K562 (cell line): ENCODE measurements around the gene LSP1. TPM values are rescaled to one million over a fixed set of nuclear protein-coding genes. Genes with fewer than 3 reads are reported as not detected.
A peak's percentile ranks its signal among the peaks of the same experiment; 100 is the strongest.

Experiments
- ATAC-seq: fragments of 200-7000 bp; cut with Tn5 transposase; 3 replicates; pipeline ENCODE4 v1.9.1; 2020; ENCODE audit warnings: moderate library complexity
- BruUV-seq: library from RNA; stranded (reverse); fragments of 400-500 nt; replicated peaks from 2 replicates; lab custom pipeline; 2021; lab: Mats Ljungman, UMichigan
- CTCF ChIA-PET: fragments of 300-600 bp; formaldehyde crosslinking; extraction: SDS; loops from one replicate; lab custom pipeline; 2021; ENCODE audit warnings: low intra/inter-chr PET ratio; lab: Yijun Ruan, JAX
- POLR2A ChIA-PET: fragments of 300-600, 350-650 bp; sonication (Branson Sonifier 250); formaldehyde crosslinking; extraction: SDS; loops from one replicate; lab custom pipeline; 2021; ENCODE audit warnings: antibody characterized with exemption, inconsistent platforms; lab: Yijun Ruan, JAX
- DNase-seq, 4 experiments: peaks; one replicate each; pipeline versions ENCODE4 v3.0.0 to v3.0.0-alpha.2; 2011 to 2018; ENCODE audit warnings: low spot score in 3 of 4, mixed read lengths in 3 of 4; ENCODE audit errors: extremely low read depth in 1 of 4
- FAIRE-seq: peaks from 2 replicates; lab custom pipeline; 2011; peaks lifted over from hg19 to GRCh38; lab: Jason Lieb, UNC
- H2AFZ ChIP-seq: 2 replicates; pipeline ENCODE4 v1.6.0; 2011; ENCODE audit warnings: low read depth, low read length, control low read depth, inconsistent platforms
- H3K27ac ChIP-seq: fragments of 200-600 bp; 3 replicates; pipeline ENCODE4 v1.8.0; 2011; ENCODE audit warnings: low read depth, mild to moderate bottlenecking, control low read depth, inconsistent platforms, low read length, moderate library complexity, mixed read lengths; ENCODE audit errors: extremely low read depth
- H3K27me3 ChIP-seq, 2 experiments: fragments of 300-600 bp in 1 of 2; 2 replicates in 1 of 2; 3 replicates in 1 of 2; pipeline versions ENCODE4 v1.6.0 to v1.8.0; 2011; ENCODE audit warnings: inconsistent platforms in 2 of 2, low read length in 2 of 2, mild to moderate bottlenecking in 1 of 2, mixed read lengths in 1 of 2, moderate library complexity in 1 of 2; ENCODE audit not compliant: control insufficient read depth in 2 of 2, insufficient read depth in 2 of 2
- H3K36me3 ChIP-seq: fragments of 300-600 bp; 3 replicates; pipeline ENCODE4 v1.8.0; 2011; ENCODE audit warnings: mild to moderate bottlenecking, low read length, inconsistent platforms; ENCODE audit not compliant: control insufficient read depth, insufficient read depth
- H3K4me1 ChIP-seq, 2 experiments: fragments of 200-600 bp in 1 of 2; replicated peaks in 1 of 2; 2 replicates in 1 of 2; 3 replicates in 1 of 2; pipeline versions ENCODE4 v1.5.1 to v1.8.0; 2011; ENCODE audit warnings: inconsistent platforms in 2 of 2, low read length in 2 of 2, mild to moderate bottlenecking in 1 of 2, mixed read lengths in 1 of 2, moderate library complexity in 1 of 2; ENCODE audit not compliant: control insufficient read depth in 2 of 2, insufficient read depth in 2 of 2
- H3K4me2 ChIP-seq: 2 replicates; pipeline ENCODE4 v1.6.1; 2011; ENCODE audit warnings: low read length, control low read depth, inconsistent platforms, mixed read lengths; ENCODE audit not compliant: insufficient read depth
- H3K4me3 ChIP-seq: fragments of 200-600 bp; sonication (generic), shearing (Covaris generic); 2 replicates; pipeline ENCODE4 v1.5.1; 2016; ENCODE audit warnings: control low read depth, inconsistent platforms
- H3K79me2 ChIP-seq: fragments of 200-600 bp; 3 replicates; pipeline ENCODE4 v1.8.0; 2011; ENCODE audit warnings: low read length, inconsistent platforms; ENCODE audit not compliant: control insufficient read depth, insufficient read depth
- H3K9ac ChIP-seq, 2 experiments: 2 replicates each; pipeline versions ENCODE4 v1.6.0 to v1.6.1; 2011; ENCODE audit warnings: low read depth in 2 of 2, low read length in 2 of 2, control low read depth in 1 of 2, inconsistent platforms in 1 of 2, mild to moderate bottlenecking in 1 of 2, mixed read lengths in 1 of 2; ENCODE audit not compliant: insufficient read depth in 1 of 2
- H3K9me1 ChIP-seq: one replicate; pipeline ENCODE4 v1.6.0; 2011; ENCODE audit warnings: inconsistent platforms, mild to moderate bottlenecking, low read length, moderate library complexity; ENCODE audit not compliant: control insufficient read depth, insufficient read depth
- H3K9me3 ChIP-seq: replicated peaks from 2 replicates; pipeline ENCODE4 v1.5.1; 2011; ENCODE audit warnings: low read depth, low read length, inconsistent platforms; ENCODE audit not compliant: control insufficient read depth, insufficient read depth
- H4K20me1 ChIP-seq: replicated peaks from 2 replicates; pipeline ENCODE4 v1.6.1; 2011; ENCODE audit warnings: low read length, inconsistent platforms, mixed read lengths; ENCODE audit not compliant: control insufficient read depth, insufficient read depth
- BHLHE40 ChIP-seq: IDR thresholded peaks from 2 replicates; pipeline ENCODE4 v1.6.1; 2011; ENCODE audit warnings: low read length, improper control_type of control experiment
- CCAR2 ChIP-seq: fragments of 200-400 bp; formaldehyde crosslinking; IDR thresholded peaks from 2 replicates; pipeline ENCODE4 v1.6.1; 2017; ENCODE audit warnings: mild to moderate bottlenecking, low read depth, low read length
- JUND ChIP-seq, 2 experiments: IDR thresholded peaks; 2 replicates in 1 of 2; 3 replicates in 1 of 2; pipeline ENCODE4 v1.6.1; 2011; ENCODE audit warnings: borderline replicate concordance in 2 of 2, low read depth in 2 of 2, low read length in 2 of 2, improper control_type of control experiment in 1 of 2, missing biosample characterization in 1 of 2, missing genetic modification characterization in 1 of 2, missing genetic modification reagents in 1 of 2
- MBD2 ChIP-seq: sonication (generic); IDR thresholded peaks from 2 replicates; pipeline ENCODE4 v1.6.1; 2016; ENCODE audit warnings: low read depth, borderline replicate concordance
- RAD51 ChIP-seq: fragments of 450-650 bp; IDR thresholded peaks from 2 replicates; pipeline ENCODE4 v1.7.1; 2016; ENCODE audit warnings: low read depth, mild to moderate bottlenecking, borderline replicate concordance
- SRF ChIP-seq, 2 experiments: fragments of 250-450, 450-650 bp in 1 of 2; sonication (Bioruptor Pico) in 1 of 2; sonication (generic) in 1 of 2; formaldehyde crosslinking; IDR thresholded peaks; 2 replicates each; pipeline versions ENCODE4 v1.5.0 to v1.5.1; 2020 to 2022; ENCODE audit warnings: mild to moderate bottlenecking in 1 of 2, missing genetic modification reagents in 1 of 2
- ZBTB7A ChIP-seq: IDR thresholded peaks from 2 replicates; pipeline ENCODE4 v1.6.1; 2011; ENCODE audit warnings: low read depth, mild to moderate bottlenecking, low read length, moderate library complexity, borderline replicate concordance; ENCODE audit not compliant: control insufficient read depth
- ZNF696 ChIP-seq: fragments of 250-450 bp; sonication (Bioruptor Pico); conservative IDR thresholded peaks from 2 replicates; pipeline ENCODE4 v1.4.0; 2020; ENCODE audit warnings: mild to moderate bottlenecking, moderate library complexity
- WGBS: fragments of 100-300 bp; shearing (Covaris generic); methylation state at CpG from one replicate; pipeline ENCODE4 v1.1.6; 2016; ENCODE audit warnings: low coverage, mixed read lengths; ENCODE audit not compliant: insufficient coverage; ENCODE audit errors: missing lambda C conversion rate; 5-methylcytosine and 5-hydroxymethylcytosine counted together
- in situ Hi-C: fragments of 300-500 bp; cut with MboI; formaldehyde crosslinking; loops from 4 replicates; pipeline ENCODE4 v1.15.0; 2018; ENCODE audit warnings: inconsistent platforms, mixed read lengths
- intact Hi-C: fragments of 100-400 bp; cut with micrococcal nuclease; formaldehyde crosslinking; loops from 2 replicates; pipeline ENCODE4 v1.14.2; 2022
- polyA plus RNA-seq, 8 experiments: library from polyadenylated mRNA; depleted of rRNA in 4 of 8; stranded (reverse) in 5 of 8; unstranded in 3 of 8; fragments of >200 nt; fragmentation: Nextera tagmentation in 2 of 8; fragmentation: Illumina TruSeq in 1 of 8; extraction: Ambion mirVana in 2 of 8; extraction: Trizol in 1 of 8; gene quantifications; 2 replicates each; pipeline versions ENCODE4 v1.2.1 to v1.2.3, GENCODE V29; 2011 to 2014; ENCODE audit warnings: inconsistent platforms in 1 of 8, missing spikeins in 1 of 8
- total RNA-seq, 7 experiments: library from RNA; depleted of rRNA in 6 of 7; stranded (reverse); fragments of >200 nt in 6 of 7; fragmentation: Illumina TruSeq in 2 of 7; extraction: Trizol in 2 of 7; gene quantifications; 2 replicates each; pipeline versions ENCODE4 v1.2.1 to v1.2.3, GENCODE V29; 2011 to 2021; ENCODE audit warnings: low replicate concordance in 1 of 7
- TF ChIP-seq, protein P1 (sequence below): fragments of 450-650 bp; IDR thresholded peaks from 2 replicates; pipeline ENCODE4 v1.6.1; 2016; ENCODE audit warnings: borderline replicate concordance
- TF ChIP-seq, protein P2 (sequence below): fragments of 450-650 bp; conservative IDR thresholded peaks from 2 replicates; pipeline ENCODE4 v1.6.1; 2016; ENCODE audit warnings: missing genetic modification characterization, low read depth, mild to moderate bottlenecking, control low read depth, missing compliant biosample characterization
- TF ChIP-seq, protein P3 (sequence below): sonication (generic); formaldehyde crosslinking; IDR thresholded peaks from 2 replicates; pipeline ENCODE4 v1.8.1; 2022; ENCODE audit warnings: missing genetic modification reagents

The LSP1 gene
- total and polyA plus RNA-seq, 9 of the 15 experiments (the other 6 are each of a cell fraction or from before 2014, with no cell fraction given): 0.08 to 2.9 (median 0.65) TPM; not detected in 2

DNA sequence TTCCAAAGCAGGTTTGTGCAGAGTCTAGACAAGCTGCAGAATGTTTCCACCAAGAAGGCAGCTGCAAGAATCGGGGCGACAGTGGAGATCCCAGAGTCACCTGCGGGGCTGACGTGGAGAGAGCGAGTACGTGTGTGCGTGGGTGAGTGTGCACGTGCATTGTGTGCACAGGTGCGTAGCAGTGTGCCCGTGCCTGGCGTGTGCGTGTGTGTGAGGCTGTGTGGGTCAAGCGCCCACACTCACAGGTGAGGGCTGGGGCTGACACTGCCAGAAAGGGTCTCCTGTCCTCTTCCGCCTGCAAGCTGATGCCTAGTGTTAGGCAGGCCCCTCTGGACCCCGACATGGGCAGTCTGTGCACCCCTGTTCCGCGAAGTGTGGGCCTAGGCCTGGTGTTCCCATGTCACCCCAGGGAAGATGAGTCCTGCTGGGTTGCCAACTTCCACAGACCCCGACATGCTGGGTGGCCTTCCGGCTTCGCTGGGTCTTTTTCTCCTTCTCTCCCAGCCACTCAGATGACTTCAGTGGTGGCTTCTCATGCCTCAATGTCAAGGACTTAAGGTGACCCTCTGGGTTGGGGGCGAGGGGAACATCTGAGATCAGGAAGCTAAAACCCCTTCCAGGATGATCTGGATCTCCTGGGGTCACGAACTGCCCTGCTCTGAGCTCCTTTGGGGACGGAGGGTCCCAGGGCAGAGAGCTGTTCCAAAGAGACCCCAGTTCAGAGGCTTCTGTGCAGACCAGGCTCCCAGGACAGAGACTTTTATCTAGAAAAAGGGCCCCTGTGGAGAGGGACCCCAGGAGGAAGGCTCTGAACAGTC lies 28.5 kb upstream of the LSP1 start (continued):
- TF ChIP-seq, protein P1, sequence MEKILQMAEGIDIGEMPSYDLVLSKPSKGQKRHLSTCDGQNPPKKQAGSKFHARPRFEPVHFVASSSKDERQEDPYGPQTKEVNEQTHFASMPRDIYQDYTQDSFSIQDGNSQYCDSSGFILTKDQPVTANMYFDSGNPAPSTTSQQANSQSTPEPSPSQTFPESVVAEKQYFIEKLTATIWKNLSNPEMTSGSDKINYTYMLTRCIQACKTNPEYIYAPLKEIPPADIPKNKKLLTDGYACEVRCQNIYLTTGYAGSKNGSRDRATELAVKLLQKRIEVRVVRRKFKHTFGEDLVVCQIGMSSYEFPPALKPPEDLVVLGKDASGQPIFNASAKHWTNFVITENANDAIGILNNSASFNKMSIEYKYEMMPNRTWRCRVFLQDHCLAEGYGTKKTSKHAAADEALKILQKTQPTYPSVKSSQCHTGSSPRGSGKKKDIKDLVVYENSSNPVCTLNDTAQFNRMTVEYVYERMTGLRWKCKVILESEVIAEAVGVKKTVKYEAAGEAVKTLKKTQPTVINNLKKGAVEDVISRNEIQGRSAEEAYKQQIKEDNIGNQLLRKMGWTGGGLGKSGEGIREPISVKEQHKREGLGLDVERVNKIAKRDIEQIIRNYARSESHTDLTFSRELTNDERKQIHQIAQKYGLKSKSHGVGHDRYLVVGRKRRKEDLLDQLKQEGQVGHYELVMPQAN: no peak
- TF ChIP-seq, protein P2, sequence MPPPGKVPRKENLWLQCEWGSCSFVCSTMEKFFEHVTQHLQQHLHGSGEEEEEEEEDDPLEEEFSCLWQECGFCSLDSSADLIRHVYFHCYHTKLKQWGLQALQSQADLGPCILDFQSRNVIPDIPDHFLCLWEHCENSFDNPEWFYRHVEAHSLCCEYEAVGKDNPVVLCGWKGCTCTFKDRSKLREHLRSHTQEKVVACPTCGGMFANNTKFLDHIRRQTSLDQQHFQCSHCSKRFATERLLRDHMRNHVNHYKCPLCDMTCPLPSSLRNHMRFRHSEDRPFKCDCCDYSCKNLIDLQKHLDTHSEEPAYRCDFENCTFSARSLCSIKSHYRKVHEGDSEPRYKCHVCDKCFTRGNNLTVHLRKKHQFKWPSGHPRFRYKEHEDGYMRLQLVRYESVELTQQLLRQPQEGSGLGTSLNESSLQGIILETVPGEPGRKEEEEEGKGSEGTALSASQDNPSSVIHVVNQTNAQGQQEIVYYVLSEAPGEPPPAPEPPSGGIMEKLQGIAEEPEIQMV (tag): no peak
- TF ChIP-seq, all 486 proteins: peak for 0

DNA sequence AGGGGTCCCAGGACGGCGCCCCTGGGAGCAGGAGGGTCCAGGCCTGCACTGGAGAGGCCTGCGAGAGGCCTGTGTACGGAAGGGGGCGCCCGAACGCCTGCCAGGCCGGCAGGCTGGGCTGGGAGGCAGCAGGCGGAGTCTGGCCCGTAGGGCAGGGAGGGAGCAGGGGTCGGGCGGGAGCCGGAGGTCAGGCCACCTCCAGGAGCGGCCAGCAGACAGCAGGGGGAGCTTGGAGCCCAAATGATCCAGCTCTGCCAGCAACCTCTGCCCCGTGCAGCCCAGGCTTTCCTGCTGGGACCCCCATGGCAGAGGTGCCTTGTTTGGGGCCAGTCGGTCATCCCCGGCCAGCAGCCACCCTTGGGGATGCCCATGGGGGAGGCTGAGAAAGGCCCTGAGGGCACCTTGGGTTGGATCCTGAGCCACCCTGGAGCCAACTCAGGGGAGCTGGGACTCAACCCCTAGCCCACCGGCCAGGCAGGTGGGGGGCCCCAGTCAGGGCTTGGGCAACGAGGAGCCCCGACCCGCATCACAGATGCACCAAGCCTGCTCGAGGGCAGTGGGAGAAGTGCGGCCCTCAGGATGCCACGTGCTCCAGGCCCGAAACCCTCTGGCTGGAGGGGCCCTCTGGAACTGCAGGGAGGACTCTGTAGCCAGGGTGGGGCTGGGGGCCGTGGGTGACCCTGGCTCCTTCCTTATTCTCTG lies 27.7 kb upstream of the LSP1 start:
- Histone ChIP-seq H2AFZ (no peak overlapping the region), H3K4me3 (no peak overlapping the region), H4K20me1 (no peaks in the 10 kb centered on the region; the same call in none of the 2 replicates), H3K79me2 (no peaks in the 10 kb centered on the region), H3K36me3 (no peaks in the 10 kb centered on the region), H3K9me3 (no peaks in the 10 kb centered on the region), H3K9me1 (no peaks in the 10 kb centered on the region), H3K9ac (no peak overlapping the region; a peak in 1 of 4 replicates), H3K27ac (no peak overlapping the region), H3K4me2 (no peak overlapping the region), H3K4me1 (peaks cover 0 to 30% of the 10 kb centered on the region in 2 experiments; a peak in 2 of 5 replicates), H3K27me3 (peaks cover 0 to 43% of the 10 kb centered on the region in 2 experiments; a peak in 2 of 5 replicates)
- 14% methylated on average over 21 of the region's 26 CpGs for WGBS
- intact Hi-C loops: loop anchor here (5.0 kb wide), 1 partner anchor 327 kb away; no protein-coding TSS in a partner anchor
- FAIRE-seq: no peak
- in situ Hi-C loops: no loop called here
- peak; percentile 84 to 93 (median 92) for DNase-seq
- ChIA-PET POLR2A (interaction anchor here (0.5 to 1.0 kb wide), 2 partner anchors 10 to 424 kb away, joined by 3 read pairs; no protein-coding TSS in a partner anchor), CTCF (interaction anchor here (0.6 to 2.6 kb wide), 5 partner anchors 63 to 329 kb away, joined by 3 to 19 read pairs (median 4); no protein-coding TSS in a partner anchor)
- BruUV-seq: no TSS peak
- ATAC-seq: peak; percentile 100
- TF ChIP-seq MBD2 (no peak), RAD51 (no peak), CCAR2 (no peak), BHLHE40 (peak; percentile 27; the same call in 1 of the 2 replicates), ZNF696 (no peak), JUND (IDR thresholded peaks at IDR 0.05; ENCODE audit: borderline replicate concordance, low read depth, low read length) (peak; percentile 18; the same call in 1 of the 2 replicates), JUND (tag; IDR thresholded peaks at IDR 0.05; ENCODE audit: borderline replicate concordance, low read depth, low read length) (no peak; the same call in 2 of the 3 replicates), SRF (CRISPR knock-in tag; IDR thresholded peaks at IDR 0.05) (peak in 1 of 2 experiments; percentile 83; a peak in 1 of 4 replicates), ZBTB7A (peak; percentile 76; the same call in 1 of the 2 replicates)
- TF ChIP-seq, protein P3, sequence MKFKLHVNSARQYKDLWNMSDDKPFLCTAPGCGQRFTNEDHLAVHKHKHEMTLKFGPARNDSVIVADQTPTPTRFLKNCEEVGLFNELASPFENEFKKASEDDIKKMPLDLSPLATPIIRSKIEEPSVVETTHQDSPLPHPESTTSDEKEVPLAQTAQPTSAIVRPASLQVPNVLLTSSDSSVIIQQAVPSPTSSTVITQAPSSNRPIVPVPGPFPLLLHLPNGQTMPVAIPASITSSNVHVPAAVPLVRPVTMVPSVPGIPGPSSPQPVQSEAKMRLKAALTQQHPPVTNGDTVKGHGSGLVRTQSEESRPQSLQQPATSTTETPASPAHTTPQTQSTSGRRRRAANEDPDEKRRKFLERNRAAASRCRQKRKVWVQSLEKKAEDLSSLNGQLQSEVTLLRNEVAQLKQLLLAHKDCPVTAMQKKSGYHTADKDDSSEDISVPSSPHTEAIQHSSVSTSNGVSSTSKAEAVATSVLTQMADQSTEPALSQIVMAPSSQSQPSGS (CRISPR knock-in tag): no peak
